Measurements from ENCODE around the gene AGAP1.
"Not testable (repeated sequence)": the region's sequence is repeated elsewhere in the genome, so short reads cannot be mapped to it uniquely, and the experiment has no call there.

The AGAP1 gene

DNA sequence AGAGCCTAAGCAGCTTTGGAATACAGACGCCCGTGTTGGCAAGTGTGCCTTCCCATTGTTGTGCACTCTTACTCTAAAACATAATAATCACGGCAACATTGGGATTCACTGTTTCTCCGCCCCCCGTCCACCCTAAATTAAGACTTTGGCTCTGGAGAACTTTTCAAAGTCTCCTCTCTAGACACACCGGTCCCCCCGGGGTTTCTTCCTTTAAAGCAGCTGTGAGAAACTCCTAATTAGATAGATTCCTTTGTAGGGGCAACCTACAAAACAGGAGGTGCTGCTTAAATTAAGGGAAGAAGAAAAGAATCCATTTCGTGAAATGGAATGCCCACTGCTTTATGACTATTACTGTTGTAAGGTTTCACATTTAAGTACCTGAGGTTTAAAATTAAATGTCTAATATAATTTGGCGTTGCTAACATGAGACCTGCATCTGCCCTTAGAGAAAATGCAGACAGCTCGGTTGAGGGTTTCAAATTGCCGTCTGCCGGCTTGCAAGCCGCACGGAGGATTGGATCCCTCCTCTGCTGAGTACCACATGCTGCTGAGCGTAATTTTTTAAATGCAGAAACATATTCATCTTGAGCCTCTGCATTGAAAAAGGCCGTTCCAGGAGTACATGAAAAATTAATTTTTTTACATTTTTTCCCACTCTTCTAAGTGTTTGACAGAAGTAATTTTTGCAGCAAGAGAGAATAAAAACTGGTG is 441.1 kb downstream of the AGAP1 start:
- DNase-seq: no peak

DNA sequence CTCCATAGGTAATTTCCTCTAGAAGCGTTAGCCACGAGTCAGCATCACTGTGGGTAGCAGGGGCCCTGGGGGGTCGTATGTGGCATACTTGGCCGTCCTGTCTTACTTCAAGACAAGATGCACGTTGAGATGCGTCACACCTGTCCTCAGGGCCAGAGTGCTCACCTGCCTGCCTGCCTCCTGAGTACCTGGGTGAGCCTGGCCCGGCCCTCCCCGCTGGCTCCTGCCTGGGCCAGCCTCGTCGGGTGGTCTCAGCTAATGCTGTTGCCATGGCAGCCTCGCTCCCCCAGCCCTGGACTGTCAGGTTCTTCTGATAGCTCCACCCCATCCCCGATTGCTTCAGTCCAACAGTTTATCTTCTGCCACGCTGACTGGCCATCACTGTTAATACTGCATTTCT is 441.9 kb downstream of the AGAP1 start:
- no peak for DNase-seq

DNA sequence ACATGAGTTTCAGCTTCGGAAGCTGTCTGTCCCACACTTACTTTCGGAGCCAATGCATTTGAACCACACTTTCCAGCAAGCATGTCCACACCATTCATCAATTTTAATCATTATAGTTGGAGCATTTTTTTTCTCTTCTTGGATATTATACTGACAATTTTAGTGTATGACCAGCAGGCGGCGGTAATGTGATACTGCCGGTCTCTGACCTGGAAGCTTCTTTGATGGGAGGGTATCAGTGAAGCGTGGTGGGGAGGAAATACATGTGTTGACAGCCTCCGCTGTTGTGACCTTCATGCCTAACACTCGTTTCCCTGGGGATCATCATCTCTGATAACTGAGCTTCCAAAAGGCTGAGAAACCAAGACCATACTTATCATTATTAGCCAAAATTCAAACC is 442.6 kb downstream of the AGAP1 start:
- DNase-seq: no peak

DNA sequence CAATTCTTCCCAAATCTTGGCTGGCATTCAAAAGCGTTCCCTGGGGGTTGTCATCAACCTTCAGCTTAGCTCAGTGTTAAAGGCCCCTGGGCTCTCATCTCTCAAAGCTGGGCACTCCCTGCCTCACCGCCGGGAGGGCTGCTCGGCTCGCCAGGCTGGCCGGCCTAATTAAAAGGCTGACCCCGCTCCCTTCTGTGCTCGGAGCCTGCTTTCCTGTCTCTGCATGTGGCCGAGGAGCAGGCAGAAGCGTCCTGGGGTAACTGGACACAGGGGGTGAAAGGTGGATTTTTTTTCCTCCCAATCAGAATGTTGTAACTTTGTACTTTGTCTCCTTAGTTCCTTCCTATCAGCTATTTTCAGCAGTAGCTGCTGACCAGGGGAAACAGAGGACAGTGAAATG is 443.2 kb downstream of the AGAP1 start:
- no peak for DNase-seq

DNA sequence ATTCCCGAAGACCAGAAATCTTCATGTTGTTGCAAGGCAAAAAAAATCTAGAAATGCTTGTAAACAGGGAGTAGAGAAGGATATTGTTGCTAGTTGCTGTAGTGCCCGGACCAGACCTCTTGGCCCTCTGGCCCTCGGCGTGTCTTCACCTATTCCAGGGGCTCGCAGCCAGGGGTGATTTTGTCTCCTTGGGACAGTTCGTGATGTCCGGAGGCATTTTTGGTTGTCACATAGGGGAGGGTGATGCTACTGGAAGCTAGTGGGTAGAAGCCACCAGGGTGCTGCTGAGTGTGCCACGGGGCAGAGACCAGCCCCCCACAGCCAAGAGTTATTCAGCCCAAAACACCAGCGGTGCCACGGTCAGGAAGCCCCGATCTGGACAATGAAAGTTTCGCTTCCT is 443.7 kb downstream of the AGAP1 start:
- no peak for DNase-seq

DNA sequence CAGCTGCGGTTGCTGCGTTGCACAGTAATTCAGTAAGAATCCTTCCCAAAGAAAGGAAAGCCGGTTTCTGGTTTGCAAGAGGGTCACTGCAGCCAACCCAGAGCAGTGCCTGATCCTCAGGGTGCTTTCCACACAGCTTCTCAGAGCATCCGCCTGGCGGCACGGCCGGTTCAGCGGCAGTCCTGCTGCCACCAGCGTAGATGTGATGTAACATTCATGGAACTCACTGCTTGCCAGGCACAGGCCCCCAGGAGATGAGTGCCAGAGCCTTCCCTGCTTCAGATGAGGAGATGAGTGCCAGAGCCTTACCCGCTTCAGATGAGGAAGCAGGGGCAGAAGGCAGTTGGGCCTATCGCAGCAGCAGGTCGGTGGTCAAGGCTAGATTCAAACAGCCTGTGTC is 444.1 kb downstream of the AGAP1 start:
- no peak for DNase-seq

DNA sequence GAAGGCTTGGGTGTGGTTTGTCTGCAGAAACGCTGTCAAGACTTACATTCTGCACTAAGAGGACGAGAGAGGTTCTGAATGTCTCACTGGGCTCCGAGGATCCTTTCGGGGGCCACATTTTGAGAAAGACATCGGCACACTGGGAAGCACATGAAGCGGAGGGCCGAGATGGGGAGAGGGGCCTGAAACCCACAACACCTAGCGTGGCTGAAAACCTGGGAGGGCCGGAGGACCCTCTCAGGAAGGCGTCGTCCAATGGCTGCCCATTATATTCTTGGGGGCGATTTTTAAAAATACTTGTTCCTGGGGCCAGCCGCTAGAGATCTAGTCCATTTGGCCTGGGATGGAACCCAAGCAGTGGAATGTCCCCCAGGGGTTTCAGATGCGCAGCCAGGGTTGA is 444.8 kb downstream of the AGAP1 start:
- no peak for DNase-seq

DNA sequence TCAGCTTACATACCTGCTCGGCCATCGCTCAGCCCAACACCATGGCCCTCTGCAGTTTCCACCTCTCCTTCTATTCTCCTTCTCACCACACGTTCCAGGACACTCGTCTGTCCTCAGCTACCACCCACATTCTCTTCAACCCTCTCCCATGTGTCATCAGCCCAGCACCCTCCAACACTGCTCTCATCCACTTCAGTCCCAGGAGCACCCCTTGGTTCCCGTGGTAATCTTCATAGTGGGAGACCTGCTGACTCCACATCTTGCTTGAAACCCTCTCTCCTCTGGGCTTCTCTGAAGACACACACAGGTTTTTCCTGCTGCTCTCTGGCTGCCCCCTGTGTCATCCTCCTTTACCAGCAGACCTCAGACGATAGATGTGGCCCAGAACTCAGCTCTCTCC is 445.6 kb downstream of the AGAP1 start:
- DNase-seq: no peak

DNA sequence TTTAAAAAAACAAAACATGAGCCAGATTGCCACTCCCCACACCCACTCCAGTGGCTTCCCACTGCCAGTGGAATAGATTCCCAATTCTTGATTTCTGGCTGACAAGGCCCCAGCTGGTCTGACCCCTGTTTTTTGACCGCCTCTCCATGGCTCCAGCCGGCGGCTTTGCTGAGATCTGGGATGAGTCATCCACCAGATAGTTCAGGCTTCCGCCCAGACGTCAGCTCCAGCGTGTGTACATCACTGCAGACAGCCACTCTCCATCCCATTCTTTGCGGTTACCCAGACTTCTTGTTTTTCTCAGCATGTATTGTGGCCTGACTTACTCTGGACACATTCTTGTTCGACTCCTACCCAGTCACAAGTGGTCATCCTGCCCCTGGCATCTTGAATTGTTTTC is 446.5 kb downstream of the AGAP1 start:
- DNase-seq: no peak

DNA sequence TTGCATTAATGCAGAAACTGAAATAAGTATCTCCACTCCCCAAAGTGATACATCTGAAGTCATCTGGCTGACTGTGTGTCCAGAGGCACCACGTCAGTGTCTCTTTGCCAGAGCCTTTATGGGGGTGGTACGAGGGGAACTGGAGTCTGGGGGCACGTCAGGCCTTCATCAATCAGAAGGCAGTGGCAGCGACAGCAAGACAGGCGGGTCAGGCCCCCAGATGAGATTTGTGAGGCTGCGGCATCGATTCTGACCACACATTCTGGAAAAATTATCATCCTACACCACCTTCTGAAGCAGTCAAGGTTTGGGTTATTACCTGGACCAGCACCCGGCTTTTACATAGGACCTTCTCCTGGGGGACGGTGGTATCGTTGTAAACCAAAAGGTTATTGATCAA is 450.7 kb downstream of the AGAP1 start:
- no peak for DNase-seq

DNA sequence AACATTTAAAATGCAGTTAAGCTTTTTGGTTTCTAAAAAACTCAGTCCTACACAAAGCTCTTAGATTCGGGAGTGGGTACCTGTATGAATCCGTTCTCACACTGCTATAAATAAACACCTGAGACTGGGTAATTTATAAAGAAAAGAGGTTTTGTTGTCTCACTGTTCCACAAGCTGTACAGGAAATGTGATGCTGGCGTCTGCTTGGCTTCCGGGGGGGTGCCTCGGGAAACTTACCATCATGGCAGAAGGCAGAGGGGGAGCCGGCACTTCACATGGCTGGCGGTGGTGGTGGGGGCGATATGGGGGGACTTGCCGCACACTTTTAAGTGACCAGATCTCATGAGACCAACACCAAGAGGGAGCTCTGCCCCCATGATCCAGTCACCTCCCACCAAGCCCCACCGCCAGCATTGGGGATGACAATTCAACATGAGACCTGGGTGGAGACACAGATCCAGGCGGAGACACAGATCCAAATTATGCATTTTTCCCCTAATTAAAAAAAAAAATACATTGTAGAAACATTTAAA is 451.8 kb downstream of the AGAP1 start:
- no peak for DNase-seq

DNA sequence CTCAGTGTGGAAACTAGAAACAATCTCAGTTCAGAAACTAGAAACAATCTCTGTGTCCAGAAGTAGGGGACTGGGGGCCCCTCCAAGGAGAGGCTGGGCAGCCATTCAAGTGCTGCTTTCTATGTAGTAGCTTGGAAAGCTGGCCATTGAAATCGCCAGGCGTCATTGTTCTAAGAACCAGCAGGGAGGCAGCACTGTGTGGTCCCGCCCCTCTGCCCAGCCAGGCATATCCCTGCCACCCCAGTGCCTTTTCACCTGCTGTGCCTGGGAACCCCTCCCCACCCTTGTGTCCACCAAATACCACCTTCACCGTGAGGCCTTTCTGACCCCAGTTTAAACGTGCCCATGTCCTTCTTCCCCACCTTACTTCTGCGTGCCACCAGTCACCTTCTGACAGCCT is 452.7 kb downstream of the AGAP1 start:
- DNase-seq: no peak

DNA sequence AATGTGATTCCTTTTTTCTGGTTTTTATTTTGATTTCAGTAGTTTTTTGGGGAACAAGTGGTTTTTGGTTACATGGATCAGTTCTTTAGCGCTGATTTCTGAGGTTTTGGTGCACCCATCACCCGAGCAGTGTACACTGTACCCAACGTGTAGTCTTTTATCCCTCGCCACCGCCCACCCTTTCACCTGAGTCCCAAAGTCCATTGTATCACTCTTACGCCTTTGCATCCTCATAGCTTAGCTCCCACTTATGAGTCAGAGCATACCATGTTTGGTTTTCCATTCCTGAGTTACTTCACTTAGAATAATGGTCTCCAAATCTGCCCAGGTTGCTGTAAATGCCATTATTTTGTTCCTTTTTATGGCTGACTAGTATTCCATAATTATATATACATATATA is 453.2 kb downstream of the AGAP1 start:
- not testable (repeated sequence) for DNase-seq

DNA sequence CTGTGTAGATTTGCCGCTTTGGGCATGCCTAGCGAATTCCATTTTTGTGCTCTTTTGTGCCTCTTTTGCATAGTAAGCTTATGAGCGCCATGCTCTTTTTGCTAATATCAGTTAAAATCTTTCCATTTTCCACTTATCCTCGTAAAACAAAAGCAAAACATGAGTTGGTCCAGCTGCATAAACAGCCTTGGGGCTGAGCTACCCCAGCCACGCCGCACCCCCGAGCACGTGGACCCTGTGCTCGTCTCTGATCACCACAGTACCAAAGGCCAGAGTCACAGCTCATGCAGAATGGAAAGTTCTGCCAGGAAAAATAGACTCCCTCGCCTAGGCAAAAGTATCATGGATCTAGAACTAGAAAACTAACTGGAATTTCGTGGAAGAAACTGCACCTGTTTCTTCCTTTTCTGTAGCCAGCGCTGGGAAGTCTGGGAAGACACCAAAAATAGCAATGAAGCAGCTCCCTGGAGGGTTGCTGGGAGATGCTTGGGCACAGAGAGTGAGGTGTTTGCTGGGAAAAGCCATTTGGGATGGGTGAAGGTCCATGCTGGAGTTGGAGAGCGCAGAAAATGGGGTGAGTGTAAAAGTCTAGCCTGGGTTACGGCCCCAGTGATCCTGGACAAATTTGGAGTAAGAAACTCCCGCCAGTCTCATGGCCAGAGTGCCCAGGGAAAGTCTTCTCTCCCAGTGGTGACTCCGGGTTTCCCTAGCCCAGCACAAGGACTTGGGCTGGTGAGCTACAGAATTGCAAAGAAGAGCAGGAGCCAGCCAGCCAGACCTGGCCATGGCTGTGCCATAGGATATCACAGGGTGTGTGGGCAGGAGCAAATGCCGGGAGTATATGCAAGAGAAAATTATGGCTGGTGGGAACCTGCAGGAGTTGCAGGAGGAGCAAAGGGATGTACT is 456.0 kb downstream of the AGAP1 start:
- no peak for DNase-seq

DNA sequence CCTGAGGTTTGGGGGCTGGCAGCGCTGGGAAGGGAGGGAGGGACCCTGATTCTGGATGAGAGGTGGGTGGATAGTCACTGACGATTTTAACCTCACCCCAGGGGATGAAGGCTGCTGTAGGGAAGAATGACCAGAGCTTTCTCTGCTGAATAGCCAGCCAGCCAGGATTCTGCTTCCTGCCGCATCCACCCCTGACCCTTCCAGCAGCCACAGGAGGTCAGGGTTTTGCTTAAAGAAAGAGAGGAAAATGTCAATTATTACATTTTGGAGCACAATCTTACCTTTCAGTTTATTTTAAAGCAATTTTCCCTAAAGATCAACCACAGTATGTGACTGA is 456.6 kb downstream of the AGAP1 start:
- DNase-seq: no peak

DNA sequence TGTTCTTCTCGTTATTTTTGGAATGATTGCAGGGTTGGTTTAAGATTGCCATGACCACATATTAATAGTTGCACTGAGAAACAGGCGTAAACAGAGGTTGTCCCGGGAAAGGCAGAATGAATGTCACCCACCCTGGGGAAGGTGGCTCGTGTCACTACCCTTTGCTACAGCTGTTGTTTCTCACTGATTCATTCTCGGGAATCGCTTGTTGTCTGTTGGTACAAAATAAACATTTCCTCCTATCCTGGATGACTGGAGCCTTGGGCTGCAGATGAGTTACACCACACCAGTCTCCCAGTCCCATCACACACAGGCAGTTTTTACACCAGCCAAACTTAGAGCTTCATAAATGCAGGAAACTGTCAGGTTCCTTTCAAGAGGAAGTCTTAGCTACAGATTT is 457.6 kb downstream of the AGAP1 start:
- no peak for DNase-seq

DNA sequence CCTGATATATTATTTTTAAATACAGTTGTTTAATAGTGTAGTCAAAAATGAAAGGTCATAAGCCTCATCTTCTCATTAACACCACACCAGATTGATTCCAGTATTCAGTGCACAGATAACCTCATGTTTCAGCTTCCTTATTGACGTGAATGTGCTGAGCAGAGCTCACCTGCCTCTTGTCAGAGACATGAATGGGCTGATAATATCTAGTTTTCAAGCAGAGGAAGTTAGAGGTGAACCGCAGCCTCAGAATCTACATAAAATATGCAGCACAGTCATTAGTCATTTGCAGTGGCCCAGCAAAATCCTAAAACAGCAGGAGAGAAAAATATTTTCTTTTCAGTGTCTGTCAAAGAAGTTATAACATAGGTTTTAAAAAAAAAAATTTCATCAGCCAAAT is 458.1 kb downstream of the AGAP1 start:
- no peak for DNase-seq

DNA sequence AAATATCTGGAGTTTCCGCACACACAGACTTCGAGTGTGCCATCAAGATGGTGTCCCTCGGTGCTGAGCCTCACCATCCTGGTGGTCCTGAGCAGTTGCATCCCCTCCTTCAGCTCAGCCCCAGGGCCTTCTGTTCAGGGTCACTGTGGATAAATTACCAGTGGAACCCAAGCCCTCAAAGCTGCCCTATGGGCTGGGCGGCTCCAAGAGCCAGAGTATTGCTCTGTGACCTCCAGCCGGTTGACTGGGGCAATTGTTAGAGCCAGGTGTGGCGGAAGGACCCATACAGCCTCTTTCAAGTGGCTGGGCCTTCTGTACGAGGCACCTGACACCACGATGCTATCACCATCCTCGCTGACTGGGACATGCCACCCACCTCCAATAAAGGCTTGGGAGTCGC is 458.9 kb downstream of the AGAP1 start:
- DNase-seq: no peak

DNA sequence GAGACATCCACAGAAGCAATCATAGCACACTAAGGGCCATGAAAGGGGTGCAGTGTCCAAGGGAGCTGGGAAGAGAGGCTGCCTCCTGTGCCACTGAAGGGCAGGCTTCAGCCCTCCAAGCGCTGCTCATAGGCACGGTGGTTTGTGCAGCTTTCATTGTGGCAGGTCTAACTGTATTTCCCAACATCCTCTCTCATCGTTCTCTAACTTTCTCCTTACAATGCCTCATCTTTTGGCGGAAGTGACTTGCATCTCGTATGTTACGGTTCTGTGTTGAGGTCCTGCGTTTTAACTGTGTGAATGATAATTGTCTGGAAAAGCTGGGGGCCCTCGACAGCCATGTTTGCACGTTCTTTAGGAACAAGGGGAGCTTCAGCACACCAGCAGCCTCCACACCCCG is 460.4 kb downstream of the AGAP1 start:
- DNase-seq: no peak

DNA sequence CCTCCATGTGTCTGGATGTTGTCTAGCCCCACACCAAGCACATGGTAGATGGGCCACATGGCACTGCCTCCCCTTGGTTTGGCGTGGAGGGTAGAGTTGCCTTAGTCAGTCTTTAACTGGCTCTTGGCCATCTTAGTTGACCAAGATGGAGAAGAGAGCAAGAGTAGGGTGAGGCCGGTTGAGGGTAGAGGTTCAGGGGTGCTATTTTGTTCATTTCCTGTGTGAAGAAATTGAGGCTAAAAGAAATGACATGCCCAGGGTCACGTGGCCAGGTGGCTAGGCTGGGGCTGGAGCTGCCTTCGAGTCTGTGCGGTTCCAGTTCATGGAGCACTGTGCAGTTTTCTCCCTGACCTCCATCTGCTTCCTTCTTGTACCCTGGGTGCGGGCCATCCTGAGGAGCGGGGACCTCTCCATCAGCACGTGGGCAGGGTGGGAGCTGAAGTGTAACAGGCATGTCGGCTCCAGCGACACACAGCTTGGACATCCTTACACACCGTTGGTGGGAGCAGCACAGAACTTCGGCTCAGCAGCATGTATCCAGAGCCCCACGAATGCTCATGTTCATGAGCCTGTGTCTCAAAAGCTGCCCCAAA is 461.1 kb downstream of the AGAP1 start:
- no peak for DNase-seq

DNA sequence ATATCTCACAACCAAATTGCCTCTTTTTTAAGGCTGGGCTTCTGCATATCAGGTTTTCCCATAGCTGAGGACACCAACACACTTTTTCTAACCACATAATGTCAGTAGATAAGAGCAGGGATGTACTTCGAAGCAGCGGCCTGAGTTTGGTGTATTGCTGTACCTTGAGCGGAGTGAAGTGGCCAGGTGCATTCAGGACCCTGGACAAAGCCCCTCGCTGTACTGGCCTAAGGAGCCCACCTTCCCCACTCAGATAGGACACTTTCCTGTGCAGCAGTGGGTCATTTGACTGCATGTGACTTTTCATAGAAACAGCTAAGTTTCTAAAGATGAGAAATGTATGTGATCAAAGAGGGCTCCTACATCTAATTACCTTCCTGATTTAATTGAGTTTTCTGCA is 461.8 kb downstream of the AGAP1 start:
- no peak for DNase-seq

DNA sequence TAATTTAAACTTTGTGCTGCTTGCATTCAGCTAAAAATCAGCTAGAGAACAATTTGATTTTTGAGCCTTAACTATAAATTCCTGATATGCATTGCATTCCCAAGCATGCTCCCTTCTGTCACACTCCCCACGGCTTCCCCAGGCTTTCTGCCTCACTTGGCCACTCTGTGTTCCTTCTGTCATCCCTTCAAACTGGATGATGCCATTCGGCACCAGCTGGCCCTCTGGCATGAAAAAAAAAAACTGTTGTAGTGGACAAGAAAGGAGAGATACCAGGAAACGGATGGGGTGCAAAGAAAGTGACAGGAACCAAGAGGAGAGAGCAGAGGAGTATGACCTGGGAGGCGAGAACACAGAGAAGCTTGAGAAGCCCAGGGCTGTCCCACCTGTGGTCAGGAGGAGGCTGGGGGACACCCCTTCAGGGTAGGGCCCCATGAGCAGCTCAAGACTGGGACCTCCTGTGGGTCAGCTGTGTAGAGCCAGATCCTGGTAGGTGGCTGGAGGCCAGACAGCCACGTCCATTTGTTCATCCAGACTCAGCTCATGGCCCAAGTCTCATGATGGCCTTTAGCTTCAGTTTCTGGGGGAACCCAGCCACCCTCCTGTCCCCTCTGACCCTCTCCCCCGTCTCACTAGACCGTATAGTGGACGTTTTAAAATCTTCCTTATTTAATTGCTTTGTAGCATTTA is 462.6 kb downstream of the AGAP1 start:
- no peak for DNase-seq

DNA sequence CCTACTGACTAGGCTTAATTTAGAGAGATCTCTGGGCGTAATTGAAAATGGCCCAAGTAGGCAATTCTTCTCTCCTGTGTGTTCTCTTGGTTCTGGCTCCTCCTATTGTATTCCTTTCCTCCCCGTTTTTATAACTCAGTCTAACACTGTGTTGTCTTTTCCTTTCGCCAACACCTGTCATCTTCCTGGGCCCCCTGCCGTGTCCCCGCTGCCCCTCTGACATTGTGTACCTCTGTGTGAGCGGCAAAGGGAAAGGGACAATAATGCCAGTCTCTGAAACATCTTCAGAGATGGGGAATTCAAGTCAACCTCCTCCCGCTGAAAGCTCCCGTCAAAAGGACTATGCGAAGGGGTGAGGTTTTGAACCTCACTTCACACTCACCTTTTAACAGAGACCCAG is 463.4 kb downstream of the AGAP1 start:
- DNase-seq: no peak

Measured in activated CD4-positive, alpha-beta T cell treated with anti-CD3 and anti-CD28 coated beads, Interleukin-2, amount 50 U/mL, for 1 hour (primary cell).